CD4-positive, alpha-beta T cell treated with Interleukin-12 subunit alpha and Interleukin-12 subunit beta, for 1 hour (primary cell): ENCODE data around the gene ABHD2.
"Not testable (repeated sequence)": the region's sequence is repeated elsewhere in the genome, so short reads cannot be mapped to it uniquely, and the experiment has no call there.

Experiments
- DNase-seq: peaks from one replicate; pipeline ENCODE4 v3.0.0-alpha.2; 2020

ABHD2 gene

GRCh38 chr15:89243046-89243690 is 154.9 kb downstream of the ABHD2 start:
- DNase-seq: no peak

- DNase-seq: peak; percentile 96
Observed at GRCh38 chr15:89243691-89244573, 155.7 kb downstream of the ABHD2 start, which contains the start of gene FANCI. FANCI (plus strand) TSS chr15:89243979; CDS start chr15:89247648, 3,669 bp downstream.

GRCh38 chr15:89244574-89244903 is 156.3 kb downstream of the ABHD2 start:
- DNase-seq: no peak

GRCh38 chr15:89247446-89247845 is 159.2 kb downstream of the ABHD2 start:
- DNase-seq: no peak

- DNase-seq: no peak
Observed at GRCh38 chr15:89248584-89248983, 160.3 kb downstream of the ABHD2 start.

- DNase-seq: not testable (repeated sequence)
Observed at GRCh38 chr15:89250142-89250541, 161.9 kb downstream of the ABHD2 start.
